HepG2 (cell line): ENCODE measurements around the gene GRK5. TPM values are rescaled to one million over a fixed set of nuclear protein-coding genes. Genes with fewer than 3 reads are reported as not detected.

Experiments
- ATAC-seq: fragments of 200-7000 bp; cut with Tn5 transposase; 3 replicates; pipeline ENCODE4 v1.9.1; 2020; ENCODE audit warnings: mild to moderate bottlenecking, moderate library complexity
- BruUV-seq: library from RNA; stranded (reverse); fragments of 400-500 nt; replicated peaks from 2 replicates; lab custom pipeline; 2021; lab: Mats Ljungman, UMichigan
- CTCF ChIA-PET: fragments of 300-600 bp; formaldehyde crosslinking; extraction: SDS; loops from one replicate; lab custom pipeline; 2021; ENCODE audit warnings: low total read pairs, inconsistent platforms, low intra/inter-chr PET ratio; lab: Yijun Ruan, JAX
- POLR2A ChIA-PET: fragments of 350-600 bp; sonication (Branson Sonifier 250); formaldehyde crosslinking; loops from one replicate; lab custom pipeline; 2020; ENCODE audit warnings: antibody characterized with exemption, inconsistent platforms; lab: Yijun Ruan, JAX
- DNase-seq: peaks from one replicate; pipeline ENCODE4 v3.0.0-alpha.2; 2015; ENCODE audit warnings: low spot score
- FAIRE-seq: peaks from 3 replicates; lab custom pipeline; 2011; peaks lifted over from hg19 to GRCh38; lab: Jason Lieb, UNC
- H2AFZ ChIP-seq: one replicate; pipeline ENCODE4 v1.6.1; 2011; ENCODE audit warnings: low read length, inconsistent platforms
- H3K27ac ChIP-seq: fragments of 300-600 bp; 3 replicates; pipeline ENCODE4 v1.8.0; 2011; ENCODE audit warnings: mixed run types, mild to moderate bottlenecking, mixed read lengths, low read length, inconsistent platforms; ENCODE audit not compliant: insufficient read depth; ENCODE audit errors: extremely low read length
- H3K27me3 ChIP-seq, 2 experiments: fragments of 200-600 bp in 1 of 2; 2 replicates in 1 of 2; 3 replicates in 1 of 2; pipeline versions ENCODE4 v1.6.0 to v1.8.0; 2011; ENCODE audit warnings: low read length in 2 of 2, mild to moderate bottlenecking in 2 of 2, moderate library complexity in 2 of 2, inconsistent platforms in 1 of 2; ENCODE audit not compliant: insufficient read depth in 2 of 2, control insufficient read depth in 1 of 2
- H3K36me3 ChIP-seq, 2 experiments: fragments of 200-600 bp in 1 of 2; replicated peaks in 1 of 2; 2 replicates in 1 of 2; 3 replicates in 1 of 2; pipeline versions ENCODE4 v1.5.1 to v1.8.0; 2011; ENCODE audit warnings: low read length in 2 of 2, inconsistent platforms in 1 of 2; ENCODE audit not compliant: insufficient read depth in 2 of 2, control insufficient read depth in 1 of 2
- H3K4me1 ChIP-seq: 2 replicates; pipeline ENCODE4 v1.5.1; 2012; ENCODE audit warnings: low read length, inconsistent platforms; ENCODE audit not compliant: insufficient read depth
- H3K4me2 ChIP-seq: 2 replicates; pipeline ENCODE4 v1.6.0; 2011; ENCODE audit warnings: low read depth, low read length, inconsistent platforms
- H3K4me3 ChIP-seq, 3 experiments: fragments of 200-600 bp in 1 of 3; sonication (generic), shearing (Covaris generic) in 1 of 3; replicated peaks in 1 of 3; 2 replicates each; pipeline ENCODE4 v1.5.1; 2011 to 2016; ENCODE audit warnings: low read length in 3 of 3, inconsistent platforms in 2 of 3, low read depth in 2 of 3, mild to moderate bottlenecking in 2 of 3, control low read depth in 1 of 3, mixed read lengths in 1 of 3; ENCODE audit not compliant: insufficient read depth in 1 of 3
- H3K79me2 ChIP-seq: one replicate; pipeline ENCODE4 v1.6.1; 2011; ENCODE audit warnings: low read length, inconsistent platforms; ENCODE audit not compliant: insufficient read depth
- H3K9ac ChIP-seq: 2 replicates; pipeline ENCODE4 v1.6.0; 2011; ENCODE audit warnings: mild to moderate bottlenecking, low read depth, low read length, inconsistent platforms; ENCODE audit not compliant: insufficient read depth
- H3K9me3 ChIP-seq: 2 replicates; pipeline ENCODE4 v1.5.1; 2012; ENCODE audit warnings: mild to moderate bottlenecking, low read length
- H4K20me1 ChIP-seq: 2 replicates; pipeline ENCODE4 v1.6.0; 2011; ENCODE audit warnings: inconsistent platforms, mild to moderate bottlenecking, low read length, moderate library complexity; ENCODE audit not compliant: insufficient read depth
- PHF21A ChIP-seq: sonication (generic); formaldehyde crosslinking; IDR thresholded peaks from 2 replicates; pipeline ENCODE4 v1.5.0; 2020; ENCODE audit warnings: mild to moderate bottlenecking, missing genetic modification reagents
- ZNF180 ChIP-seq: sonication (generic); formaldehyde crosslinking; IDR thresholded peaks from 2 replicates; pipeline ENCODE4 v1.4.0; 2020; ENCODE audit warnings: low read depth, missing genetic modification reagents, borderline replicate concordance
- ZNF205 ChIP-seq: IDR thresholded peaks from 2 replicates; pipeline ENCODE4 v1.6.1; 2018; ENCODE audit warnings: missing biosample characterization, missing genetic modification reagents
- ZNF318 ChIP-seq: sonication (generic); formaldehyde crosslinking; IDR thresholded peaks from 2 replicates; pipeline ENCODE4 v1.4.0; 2020; ENCODE audit warnings: mild to moderate bottlenecking, missing genetic modification reagents
- ZNF644 ChIP-seq: IDR thresholded peaks from 2 replicates; pipeline ENCODE4 v1.6.1; 2016; ENCODE audit warnings: low read depth
- WGBS: methylation state at CpG from one replicate; pipeline ENCODE4 v1.1.6; 2017; ENCODE audit warnings: low lambda C conversion rate; 5-methylcytosine and 5-hydroxymethylcytosine counted together
- in situ Hi-C: cut with HindIII; loops from 2 replicates; pipeline ENCODE4 v1.10.0; 2017; ENCODE audit warnings: low pct_unique_long_range_greater_than_20kb; ENCODE audit not compliant: extremely low pct_ligation_motif_present
- intact Hi-C: fragments of 100-400 bp; cut with micrococcal nuclease; formaldehyde crosslinking; loops from one replicate; pipeline ENCODE4 v1.10.0; 2022; ENCODE audit not compliant: unreplicated experiment
- polyA plus RNA-seq, 8 experiments: library from polyadenylated mRNA; depleted of rRNA in 3 of 8; stranded (reverse) in 7 of 8; unstranded in 1 of 8; fragments of >200 nt; fragmentation: Illumina TruSeq in 4 of 8; extraction: Trizol in 4 of 8; gene quantifications; 2 replicates each; pipeline versions ENCODE4 v1.2.1 to v1.2.3, GENCODE V29; 2011 to 2016; ENCODE audit warnings: low read depth in 4 of 8, missing spikeins in 1 of 8, mixed read lengths in 1 of 8; ENCODE audit not compliant: insufficient read depth in 1 of 8
- total RNA-seq, 5 experiments: library from RNA; depleted of rRNA; stranded (reverse); fragments of >200 nt; fragmentation: Illumina TruSeq; extraction: Trizol; gene quantifications; 2 replicates each; pipeline ENCODE4 v1.2.3, GENCODE V29; 2016; ENCODE audit warnings: low read depth in 1 of 5

The GRK5 gene
- total and polyA plus RNA-seq, 2 of the 13 experiments (the other 11 are each of a cell fraction or from before 2014, with no cell fraction given) = 10.4 to 12.6 TPM

- BruUV-seq = no TSS peak
- H3K9ac ChIP-seq = peak overlapping the region; percentile 30; the same call in 1 of the 2 replicates
- 78% methylated on average over 7 of the region's 9 CpGs for WGBS
- H4K20me1 ChIP-seq = no peaks in the 10 kb centered on the region
- H3K79me2 ChIP-seq = no peaks in the 10 kb centered on the region
- no peak for FAIRE-seq
- H3K4me2 ChIP-seq = peak overlapping the region; percentile 64
- peak overlapping the region; percentile 85 for H3K27ac ChIP-seq
- in situ Hi-C loops (no loop called here), intact Hi-C loops (no loop called here)
- ATAC-seq = peak; percentile 14; the same call in 1 of the 3 replicates
- H3K4me3 ChIP-seq = no peak overlapping the region
- no peaks in the 10 kb centered on the region for H3K9me3 ChIP-seq
- ChIA-PET CTCF (no interaction called here), POLR2A (interaction anchor here (0.7 to 3.9 kb wide), 7 partner anchors 47 to 211 kb away, joined by 3 to 21 read pairs (median 11); partner anchors contain the start of gene GRK5)
- H2AFZ ChIP-seq = no peak overlapping the region
- DNase-seq = no peak
- H3K4me1 ChIP-seq = peaks cover 61% of the 10 kb centered on the region
- TF ChIP-seq ZNF644 (CRISPR knock-in tag) (no peak), ZNF205 (0 out of 2 replicates have a peak, but pooled peaks have one; percentile 48), PHF21A (CRISPR knock-in tag) (peak; percentile 4; the same call in 1 of the 2 replicates), ZNF180 (CRISPR knock-in tag) (no peak), ZNF318 (CRISPR knock-in tag) (no peak)
- no peaks in the 10 kb centered on the region; a peak in 1 of 5 replicates for H3K27me3 ChIP-seq
- no peaks in the 10 kb centered on the region for H3K36me3 ChIP-seq
Observed at GRCh38 chr10:119410361-119411116, 203.2 kb downstream of the GRK5 start.
